Measurements from ENCODE around the gene MTURN.

DNA sequence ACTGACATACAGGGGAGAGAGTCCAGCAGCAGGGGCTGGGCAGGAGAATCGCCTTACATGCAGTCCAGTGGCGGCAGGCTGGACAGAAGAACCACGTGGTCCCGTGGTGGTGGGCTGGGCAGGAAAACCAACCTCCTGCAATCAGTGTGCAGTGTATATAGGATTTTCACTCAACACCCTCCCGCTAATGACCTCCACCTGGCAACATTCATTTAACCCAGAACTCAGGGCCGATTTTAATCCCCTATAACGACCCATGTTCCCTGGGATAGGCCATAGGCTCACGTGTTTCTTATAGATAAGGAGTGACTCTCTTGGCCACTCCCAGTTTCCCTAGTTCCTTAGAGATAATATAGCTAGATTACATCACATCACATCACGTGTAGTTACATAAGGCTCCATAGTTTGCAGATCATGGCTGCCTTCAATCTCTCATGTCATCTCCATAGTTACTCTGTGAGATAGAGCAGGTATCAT, 19.4 kb downstream of the MTURN start:
- TF ChIP-seq EZH2 (optimal IDR thresholded peaks at IDR 0.05; ENCODE audit: low read depth, low read length) = no peak
- TF ChIP-seq, protein P1, sequence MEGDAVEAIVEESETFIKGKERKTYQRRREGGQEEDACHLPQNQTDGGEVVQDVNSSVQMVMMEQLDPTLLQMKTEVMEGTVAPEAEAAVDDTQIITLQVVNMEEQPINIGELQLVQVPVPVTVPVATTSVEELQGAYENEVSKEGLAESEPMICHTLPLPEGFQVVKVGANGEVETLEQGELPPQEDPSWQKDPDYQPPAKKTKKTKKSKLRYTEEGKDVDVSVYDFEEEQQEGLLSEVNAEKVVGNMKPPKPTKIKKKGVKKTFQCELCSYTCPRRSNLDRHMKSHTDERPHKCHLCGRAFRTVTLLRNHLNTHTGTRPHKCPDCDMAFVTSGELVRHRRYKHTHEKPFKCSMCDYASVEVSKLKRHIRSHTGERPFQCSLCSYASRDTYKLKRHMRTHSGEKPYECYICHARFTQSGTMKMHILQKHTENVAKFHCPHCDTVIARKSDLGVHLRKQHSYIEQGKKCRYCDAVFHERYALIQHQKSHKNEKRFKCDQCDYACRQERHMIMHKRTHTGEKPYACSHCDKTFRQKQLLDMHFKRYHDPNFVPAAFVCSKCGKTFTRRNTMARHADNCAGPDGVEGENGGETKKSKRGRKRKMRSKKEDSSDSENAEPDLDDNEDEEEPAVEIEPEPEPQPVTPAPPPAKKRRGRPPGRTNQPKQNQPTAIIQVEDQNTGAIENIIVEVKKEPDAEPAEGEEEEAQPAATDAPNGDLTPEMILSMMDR (IDR thresholded peaks at IDR 0.05; ENCODE audit: low read length) = no peak

Data from MM.1S (cell line).